Mucosa of stomach (tissue), 1 donor: Measurements from ENCODE around the gene RREB1.

ENCODE experiments used
- H3K27me3 ChIP-seq: one replicate; pipeline ENCODE4 v1.7.0; 2013; ENCODE audit warnings: mild to moderate bottlenecking, low read length; ENCODE audit not compliant: control insufficient read depth, insufficient read depth
- H3K36me3 ChIP-seq: one replicate; pipeline ENCODE4 v1.7.0; 2013; ENCODE audit warnings: low read length; ENCODE audit not compliant: control insufficient read depth, insufficient read depth
- H3K4me1 ChIP-seq: one replicate; pipeline ENCODE4 v1.7.0; 2013; ENCODE audit warnings: mild to moderate bottlenecking, low read length; ENCODE audit not compliant: control insufficient read depth, insufficient read depth
- H3K4me3 ChIP-seq: one replicate; pipeline ENCODE4 v1.7.0; 2013; ENCODE audit warnings: low read length
- H3K9ac ChIP-seq: one replicate; pipeline ENCODE4 v1.7.0; 2013; ENCODE audit warnings: mild to moderate bottlenecking, low read length, moderate library complexity
- H3K9me3 ChIP-seq: one replicate; pipeline ENCODE4 v1.7.0; 2013; ENCODE audit warnings: mild to moderate bottlenecking, low read length, moderate library complexity; ENCODE audit not compliant: control insufficient read depth
- donor health status: Pancreatic carcinoma.

RREB1 gene

GRCh38 chr6:7101290-7101689 is 6.5 kb upstream of the RREB1 start:
- Histone ChIP-seq H3K4me3 (no peak overlapping the region), H3K9me3 (no peaks in the 10 kb centered on the region), H3K4me1 (peaks cover 18% of the 10 kb centered on the region)

GRCh38 chr6:7104752-7105151 is 3.0 kb upstream of the RREB1 start:
- H3K4me1 ChIP-seq = peaks cover 12% of the 10 kb centered on the region
- no peak overlapping the region for H3K4me3 ChIP-seq
- H3K9me3 ChIP-seq = no peaks in the 10 kb centered on the region
- H3K27me3 ChIP-seq = no peaks in the 10 kb centered on the region
- no peaks in the 10 kb centered on the region for H3K36me3 ChIP-seq
- no peak overlapping the region for H3K9ac ChIP-seq

More at GRCh38 chr6:7101290-7101689, 6.5 kb upstream of the RREB1 start:
- Histone ChIP-seq H3K27me3 (no peaks in the 10 kb centered on the region), H3K36me3 (no peaks in the 10 kb centered on the region), H3K9ac (no peak overlapping the region)

GRCh38 chr6:7106215-7106751 is 1.5 kb upstream of the RREB1 start:
- H3K4me3 ChIP-seq = peak overlapping the region; percentile 69
- H3K9me3 ChIP-seq = no peaks in the 10 kb centered on the region
- H3K9ac ChIP-seq = peak overlapping the region; percentile 83
- peaks cover 5% of the 10 kb centered on the region for H3K4me1 ChIP-seq
- no peaks in the 10 kb centered on the region for H3K27me3 ChIP-seq
- H3K36me3 ChIP-seq = no peaks in the 10 kb centered on the region

- Histone ChIP-seq H3K4me3 (peak overlapping the region; percentile 69), H3K4me1 (peaks cover 5% of the 10 kb centered on the region), H3K27me3 (no peaks in the 10 kb centered on the region), H3K36me3 (no peaks in the 10 kb centered on the region), H3K9me3 (no peaks in the 10 kb centered on the region), H3K9ac (peak overlapping the region; percentile 83)
Measured at GRCh38 chr6:7106752-7107577, 796 bp upstream of the RREB1 start.

GRCh38 chr6:7108196-7108963 is 619 bp downstream of the RREB1 start:
- peaks cover 16% of the 10 kb centered on the region for H3K4me1 ChIP-seq
- H3K9me3 ChIP-seq = no peaks in the 10 kb centered on the region
- H3K27me3 ChIP-seq = no peaks in the 10 kb centered on the region
- H3K36me3 ChIP-seq = no peaks in the 10 kb centered on the region
- peak overlapping the region; percentile 83 for H3K9ac ChIP-seq
- H3K4me3 ChIP-seq = peak overlapping the region; percentile 69

GRCh38 chr6:7108964-7109836 is 1.4 kb downstream of the RREB1 start:
- H3K9me3 ChIP-seq = no peaks in the 10 kb centered on the region
- peak overlapping the region; percentile 83 for H3K9ac ChIP-seq
- H3K4me1 ChIP-seq = peaks cover 19% of the 10 kb centered on the region
- H3K4me3 ChIP-seq = peak overlapping the region; percentile 69
- H3K27me3 ChIP-seq = no peaks in the 10 kb centered on the region
- no peaks in the 10 kb centered on the region for H3K36me3 ChIP-seq

- peaks cover 23% of the 10 kb centered on the region for H3K4me1 ChIP-seq
- no peaks in the 10 kb centered on the region for H3K27me3 ChIP-seq
- H3K36me3 ChIP-seq = no peaks in the 10 kb centered on the region
- peak overlapping the region; percentile 83 for H3K9ac ChIP-seq
- H3K4me3 ChIP-seq = no peak overlapping the region
- H3K9me3 ChIP-seq = no peaks in the 10 kb centered on the region
Measured at GRCh38 chr6:7110092-7110792, 2.5 kb downstream of the RREB1 start.

- Histone ChIP-seq H3K9ac (no peak overlapping the region), H3K4me3 (no peak overlapping the region), H3K27me3 (no peaks in the 10 kb centered on the region)
Measured at GRCh38 chr6:7111095-7111690, 3.4 kb downstream of the RREB1 start.

GRCh38 chr6:7112171-7112570 is 4.4 kb downstream of the RREB1 start:
- H3K27me3 ChIP-seq = no peaks in the 10 kb centered on the region
- no peak overlapping the region for H3K4me3 ChIP-seq
- H3K9me3 ChIP-seq = no peaks in the 10 kb centered on the region
- H3K9ac ChIP-seq = peak overlapping the region; percentile 2
- peaks cover 31% of the 10 kb centered on the region for H3K4me1 ChIP-seq
- H3K36me3 ChIP-seq = no peaks in the 10 kb centered on the region

More at GRCh38 chr6:7111095-7111690, 3.4 kb downstream of the RREB1 start:
- no peaks in the 10 kb centered on the region for H3K9me3 ChIP-seq
- no peaks in the 10 kb centered on the region for H3K36me3 ChIP-seq
- peaks cover 33% of the 10 kb centered on the region for H3K4me1 ChIP-seq

GRCh38 chr6:7112741-7113313 is 5.1 kb downstream of the RREB1 start:
- H3K9ac ChIP-seq = peak overlapping the region; percentile 16

More at GRCh38 chr6:7112741-7113313, 5.1 kb downstream of the RREB1 start:
- H3K36me3 ChIP-seq = no peaks in the 10 kb centered on the region
- H3K9me3 ChIP-seq = no peaks in the 10 kb centered on the region
- no peaks in the 10 kb centered on the region for H3K27me3 ChIP-seq
- H3K4me1 ChIP-seq = peaks cover 31% of the 10 kb centered on the region
- H3K4me3 ChIP-seq = no peak overlapping the region
